UCSD-AML1 (cell line): ENCODE measurements around the gene FAM193B.
"Not testable (repeated sequence)": the region's sequence is repeated elsewhere in the genome, so short reads cannot be mapped to it uniquely, and the experiment has no call there.

Source experiments
- DNase-seq: peaks from one replicate; lab custom pipeline; 2025; ENCODE audit not compliant: unreplicated experiment; lab: John Stamatoyannopoulos, UW

The FAM193B gene

GRCh38 chr5:177487975-177488374, 66.4 kb downstream of the FAM193B start:
- DNase-seq, result no peak

- DNase-seq, result no peak
These were observed 67.2 kb downstream of the FAM193B start for GRCh38 chr5:177487144-177487543.

GRCh38 chr5:177486256-177486655, 68.1 kb downstream of the FAM193B start:
- DNase-seq, result no peak

GRCh38 chr5:177485753-177486152, 68.6 kb downstream of the FAM193B start:
- DNase-seq, result not testable (repeated sequence)

DNA sequence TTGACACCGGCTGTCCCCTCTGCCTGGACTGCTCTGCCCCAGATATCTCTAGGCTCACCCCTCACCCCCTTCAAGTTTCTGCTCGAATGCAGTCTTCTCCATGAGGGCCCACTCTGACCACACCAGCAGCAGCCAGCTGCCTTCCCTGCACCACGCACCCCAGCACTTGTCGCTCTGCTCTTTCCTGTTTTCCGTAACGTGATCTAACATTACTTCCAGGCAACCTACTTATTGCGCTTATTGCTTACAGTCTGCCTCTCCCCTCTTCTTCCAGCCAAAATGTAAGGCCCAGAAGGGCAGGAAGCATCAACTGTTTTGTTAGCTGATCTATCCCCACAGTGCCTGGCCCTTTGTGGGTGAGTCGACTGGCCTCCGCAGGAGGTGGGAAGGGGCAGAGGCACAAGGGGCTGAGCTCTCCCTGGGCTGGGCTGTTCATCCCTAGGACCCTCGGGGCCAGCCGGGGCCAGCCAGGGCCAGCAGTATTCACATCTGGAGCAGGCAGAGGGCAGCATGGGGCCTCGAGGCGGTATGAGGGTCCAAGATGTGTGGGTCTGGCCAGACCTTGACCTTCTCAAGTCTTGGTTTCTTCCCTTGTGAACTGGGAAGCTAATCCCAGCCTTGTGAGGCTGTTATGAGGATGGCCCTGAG, 69.3 kb downstream of the FAM193B start:
- DNase-seq, result no peak

GRCh38 chr5:177483994-177484901, 70.1 kb downstream of the FAM193B start:
- DNase-seq, result no peak

DNA sequence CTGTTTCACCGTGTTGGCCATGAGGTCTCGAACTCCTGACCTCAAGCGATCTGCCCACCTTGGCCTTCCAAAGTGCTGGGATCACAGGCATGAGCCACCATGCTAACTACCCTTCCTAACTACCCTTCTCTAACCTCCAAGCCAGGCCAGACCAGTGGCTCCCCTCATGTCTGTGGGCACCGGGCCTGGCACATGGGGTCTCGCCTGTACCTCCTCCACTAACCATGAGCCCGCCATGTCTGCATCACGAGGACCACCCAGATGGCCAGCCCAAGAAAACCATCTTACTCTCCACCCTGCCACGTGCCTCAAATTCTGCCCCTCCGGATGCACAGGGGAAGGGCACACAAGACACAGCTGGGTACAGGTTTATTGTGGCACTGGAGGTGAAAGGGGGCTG, 71.3 kb downstream of the FAM193B start:
- no peak for DNase-seq

GRCh38 chr5:177482359-177482795, 72.0 kb downstream of the FAM193B start:
- no peak for DNase-seq

GRCh38 chr5:177479774-177480173, 74.6 kb downstream of the FAM193B start:
- no peak for DNase-seq

- DNase-seq, result peak; percentile 62
These were observed 75.4 kb downstream of the FAM193B start for GRCh38 chr5:177478711-177479646.

DNA sequence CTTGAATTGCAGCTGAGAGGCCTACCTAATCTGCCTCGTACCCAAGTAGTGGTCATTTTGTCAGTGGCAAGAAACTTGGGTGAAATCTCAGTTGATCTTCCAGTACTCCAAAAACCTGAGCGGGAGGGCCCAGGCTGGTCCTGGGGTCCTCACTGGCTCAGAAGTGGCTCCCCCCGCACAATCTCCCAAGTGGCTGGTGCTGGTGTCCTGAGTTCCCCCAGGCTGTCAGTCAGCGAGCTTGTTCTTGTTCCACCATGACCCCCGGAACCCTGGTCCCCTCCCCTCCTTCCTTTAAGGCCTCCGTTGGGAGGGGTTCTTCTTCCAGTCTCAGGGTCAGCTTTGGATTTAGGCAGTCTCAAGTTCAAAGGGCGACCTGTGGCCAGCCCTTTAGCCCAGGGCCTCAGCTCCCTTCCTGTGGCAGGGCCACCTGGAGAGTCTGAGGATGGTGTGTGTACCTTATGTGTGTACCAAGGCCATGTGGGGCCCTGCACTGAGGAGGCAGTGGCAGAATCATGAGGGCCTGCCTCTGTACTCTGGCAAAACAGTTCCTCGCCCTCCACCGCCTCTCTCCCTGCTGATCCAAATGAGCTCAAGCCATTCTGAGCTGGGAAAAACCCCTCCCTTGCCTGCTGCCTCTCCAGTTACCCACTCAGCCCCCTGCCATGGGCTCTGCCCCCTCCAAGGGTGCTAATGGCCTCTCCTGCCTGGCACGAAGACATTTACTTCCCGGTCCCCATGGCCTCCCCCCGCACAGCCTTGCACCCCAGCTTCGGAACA, 76.5 kb downstream of the FAM193B start:
- no peak for DNase-seq

DNA sequence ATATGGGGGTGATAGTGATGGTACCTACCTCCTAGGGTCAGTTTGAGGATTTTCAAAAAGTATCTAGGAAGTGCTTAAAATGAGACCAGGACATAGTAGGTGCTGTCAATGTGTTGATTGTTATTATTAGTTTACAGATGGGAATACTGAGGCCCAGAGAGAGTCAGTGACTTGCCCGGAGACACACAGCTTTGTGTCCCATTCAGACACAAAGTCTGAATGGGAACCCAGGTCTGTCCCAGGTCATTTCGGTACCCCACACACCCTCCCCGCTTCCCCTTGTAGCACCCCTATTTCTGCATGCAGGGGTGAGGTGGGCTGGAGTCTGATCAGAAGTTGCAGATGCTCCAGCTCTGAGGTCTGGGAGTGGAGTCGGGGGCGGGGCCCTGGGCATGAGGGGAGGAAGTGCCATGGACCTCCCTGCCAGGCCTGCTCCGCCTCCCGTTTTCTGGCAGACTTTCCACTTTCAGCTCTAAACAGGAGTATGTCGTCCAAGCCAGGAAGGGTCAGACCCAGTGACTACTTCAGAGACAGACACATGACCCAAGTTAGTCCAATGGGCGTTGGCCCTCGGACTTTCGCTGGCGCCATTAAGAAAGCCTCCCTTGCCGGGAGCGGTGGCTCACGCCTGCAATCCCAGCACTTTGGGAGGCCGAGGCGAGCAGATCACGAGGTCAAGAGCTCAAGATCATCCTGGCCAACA, 77.7 kb downstream of the FAM193B start:
- DNase-seq, result no peak

DNA sequence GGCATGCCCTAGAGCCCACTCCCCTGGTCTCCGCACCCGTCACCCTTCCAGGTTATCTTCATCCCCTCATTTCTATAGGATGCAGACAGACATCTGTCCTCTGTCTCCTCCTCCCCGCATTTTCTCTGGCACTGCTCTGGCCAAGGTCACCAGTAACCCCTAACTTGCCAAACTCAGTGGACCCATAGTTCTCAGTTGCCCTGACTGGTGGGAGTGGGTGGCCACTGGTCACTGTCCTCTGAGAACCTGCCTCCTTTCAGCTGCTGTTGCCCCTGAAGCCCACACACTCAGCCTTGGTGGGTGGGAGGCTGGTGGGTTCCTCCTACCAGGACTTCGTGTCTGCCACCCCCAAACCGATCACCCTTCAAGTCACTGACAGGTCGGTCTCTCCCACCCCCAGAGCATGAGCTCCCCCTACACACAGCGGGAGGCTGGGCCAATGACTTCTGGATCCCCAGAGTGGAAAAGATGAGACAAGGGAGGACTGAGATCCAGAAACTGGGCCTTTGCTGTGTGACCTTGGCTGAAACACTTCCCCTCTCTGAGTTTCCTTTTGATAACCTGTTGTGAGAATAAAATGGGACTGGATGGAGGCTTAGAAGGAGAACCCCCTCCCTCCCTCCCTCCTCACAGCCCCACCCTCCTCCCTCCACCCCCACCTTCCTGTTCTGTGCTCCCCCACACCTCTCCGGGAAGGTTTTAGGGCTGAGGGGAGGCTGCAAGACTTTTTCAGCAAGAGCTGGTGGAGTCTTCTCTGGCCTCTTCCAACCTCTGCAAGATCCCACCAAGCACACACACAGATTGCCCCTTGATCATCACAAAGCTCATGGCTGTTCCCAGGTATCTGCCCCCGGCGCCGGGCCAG, 78.6 kb downstream of the FAM193B start:
- DNase-seq, result no peak

DNA sequence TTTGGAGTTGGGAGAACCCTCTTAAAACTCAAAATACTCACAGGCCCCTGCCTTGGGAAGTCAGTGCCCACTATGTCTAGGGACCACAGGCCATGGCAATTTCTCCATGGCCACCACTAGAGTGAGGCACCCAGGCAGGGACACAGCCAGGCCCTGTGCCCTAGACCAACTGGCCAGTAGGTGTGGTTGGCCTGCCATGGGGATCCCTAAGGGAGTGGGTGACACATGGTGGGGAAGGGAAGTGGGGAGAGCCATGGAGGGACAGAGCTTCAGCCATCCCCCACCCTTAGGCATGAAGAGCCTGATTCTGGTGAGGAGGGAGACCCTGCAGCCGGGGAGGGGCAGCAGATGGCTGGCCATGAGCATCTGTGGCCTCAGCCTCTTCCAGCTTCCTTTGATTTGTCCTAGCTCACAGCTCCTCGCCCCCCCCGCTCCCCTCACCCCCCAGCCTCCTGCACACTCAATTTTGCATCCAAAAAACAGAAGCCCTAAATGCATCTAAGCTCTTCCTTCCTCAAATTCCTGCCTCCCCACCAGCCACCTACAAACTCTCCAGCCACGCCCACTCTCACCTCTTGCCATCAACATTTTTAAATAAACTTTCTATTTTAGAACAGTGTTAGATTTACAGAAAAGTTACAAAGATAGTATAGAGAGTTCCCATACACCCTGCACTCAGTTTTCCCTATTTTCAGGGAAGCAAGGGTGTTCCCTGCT, 79.4 kb downstream of the FAM193B start:
- DNase-seq, result no peak

- no peak for DNase-seq
These were observed 80.3 kb downstream of the FAM193B start for GRCh38 chr5:177474002-177474476.

GRCh38 chr5:177473443-177474001, 80.8 kb downstream of the FAM193B start, which contains the start of gene DBN1:
Gene DBN1, minus strand, starts transcription at chr5:177473634. Its CDS starts 113 bp downstream, at chr5:177473521.
- peak; percentile 58 for DNase-seq
